Ishikawa (cell line): ENCODE data around the gene COQ4.

Experiments used
- CEBPB ChIP-seq: IDR thresholded peaks from 2 replicates; pipeline ENCODE4 v1.6.1; 2012
- CREB1 ChIP-seq: IDR thresholded peaks from 2 replicates; pipeline ENCODE4 v1.6.1; 2012; ENCODE audit warnings: low read depth
- EGR1 ChIP-seq: IDR thresholded peaks from 2 replicates; pipeline ENCODE4 v1.6.1; 2012
- EP300 ChIP-seq: IDR thresholded peaks from 2 replicates; pipeline ENCODE4 v1.6.1; 2012; ENCODE audit warnings: borderline replicate concordance
- FOXM1 ChIP-seq: IDR thresholded peaks from 2 replicates; pipeline ENCODE4 v1.6.1; 2012; ENCODE audit warnings: low read depth, borderline replicate concordance
- NFIC ChIP-seq: IDR thresholded peaks from 2 replicates; pipeline ENCODE4 v1.6.1; 2012
- RAD21 ChIP-seq: IDR thresholded peaks from 2 replicates; pipeline ENCODE4 v1.6.1; 2012; ENCODE audit warnings: low read depth
- TAF1 ChIP-seq: IDR thresholded peaks from 2 replicates; pipeline ENCODE4 v1.6.1; 2012; ENCODE audit warnings: low read depth, mild to moderate bottlenecking
- TCF12 ChIP-seq: IDR thresholded peaks from 2 replicates; pipeline ENCODE4 v1.6.1; 2012; ENCODE audit warnings: low read depth
- YY1 ChIP-seq: IDR thresholded peaks from 2 replicates; pipeline ENCODE4 v1.6.1; 2012; ENCODE audit warnings: low read depth
- ZBTB7A ChIP-seq: IDR thresholded peaks from 2 replicates; pipeline ENCODE4 v1.6.1; 2012; ENCODE audit warnings: low read depth
- TF ChIP-seq, protein P1 (sequence below): IDR thresholded peaks from 2 replicates; pipeline ENCODE4 v1.6.1; 2012; ENCODE audit warnings: low read depth, mild to moderate bottlenecking
- TF ChIP-seq, protein P2 (sequence below): IDR thresholded peaks from 2 replicates; pipeline ENCODE4 v1.6.1; 2012
- TF ChIP-seq, protein P3 (sequence below): IDR thresholded peaks from 2 replicates; pipeline ENCODE4 v1.6.1; 2012

DNA sequence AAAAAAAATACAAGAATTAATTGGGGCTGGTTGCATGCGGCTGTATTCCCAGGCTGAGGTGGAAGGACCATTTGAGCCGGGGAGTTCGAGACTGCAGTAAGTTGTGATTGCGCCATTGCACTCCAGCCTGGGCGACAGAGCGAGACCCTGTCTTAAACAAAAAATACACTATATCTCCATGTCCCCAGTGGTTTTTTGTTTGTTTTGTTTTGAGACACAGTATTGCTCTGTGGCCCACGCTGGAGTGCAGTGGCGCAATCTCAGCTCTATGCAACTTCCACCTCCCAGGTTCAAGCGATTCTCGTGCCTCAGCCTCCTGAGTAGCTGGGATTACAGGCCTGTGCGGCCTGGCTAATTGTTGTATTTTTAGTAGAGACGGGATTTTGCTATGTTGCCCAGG, 1.2 kb downstream of the COQ4 start:
- TF ChIP-seq, protein P1, sequence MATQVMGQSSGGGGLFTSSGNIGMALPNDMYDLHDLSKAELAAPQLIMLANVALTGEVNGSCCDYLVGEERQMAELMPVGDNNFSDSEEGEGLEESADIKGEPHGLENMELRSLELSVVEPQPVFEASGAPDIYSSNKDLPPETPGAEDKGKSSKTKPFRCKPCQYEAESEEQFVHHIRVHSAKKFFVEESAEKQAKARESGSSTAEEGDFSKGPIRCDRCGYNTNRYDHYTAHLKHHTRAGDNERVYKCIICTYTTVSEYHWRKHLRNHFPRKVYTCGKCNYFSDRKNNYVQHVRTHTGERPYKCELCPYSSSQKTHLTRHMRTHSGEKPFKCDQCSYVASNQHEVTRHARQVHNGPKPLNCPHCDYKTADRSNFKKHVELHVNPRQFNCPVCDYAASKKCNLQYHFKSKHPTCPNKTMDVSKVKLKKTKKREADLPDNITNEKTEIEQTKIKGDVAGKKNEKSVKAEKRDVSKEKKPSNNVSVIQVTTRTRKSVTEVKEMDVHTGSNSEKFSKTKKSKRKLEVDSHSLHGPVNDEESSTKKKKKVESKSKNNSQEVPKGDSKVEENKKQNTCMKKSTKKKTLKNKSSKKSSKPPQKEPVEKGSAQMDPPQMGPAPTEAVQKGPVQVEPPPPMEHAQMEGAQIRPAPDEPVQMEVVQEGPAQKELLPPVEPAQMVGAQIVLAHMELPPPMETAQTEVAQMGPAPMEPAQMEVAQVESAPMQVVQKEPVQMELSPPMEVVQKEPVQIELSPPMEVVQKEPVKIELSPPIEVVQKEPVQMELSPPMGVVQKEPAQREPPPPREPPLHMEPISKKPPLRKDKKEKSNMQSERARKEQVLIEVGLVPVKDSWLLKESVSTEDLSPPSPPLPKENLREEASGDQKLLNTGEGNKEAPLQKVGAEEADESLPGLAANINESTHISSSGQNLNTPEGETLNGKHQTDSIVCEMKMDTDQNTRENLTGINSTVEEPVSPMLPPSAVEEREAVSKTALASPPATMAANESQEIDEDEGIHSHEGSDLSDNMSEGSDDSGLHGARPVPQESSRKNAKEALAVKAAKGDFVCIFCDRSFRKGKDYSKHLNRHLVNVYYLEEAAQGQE, result no peak
- TF ChIP-seq RAD21 (no peak), EP300 (no peak), TAF1 (no peak), CREB1 (no peak), TCF12 (no peak), EGR1 (no peak), CEBPB (no peak), NFIC (no peak), ZBTB7A (no peak), FOXM1 (no peak), YY1 (no peak)
- TF ChIP-seq, protein P2, sequence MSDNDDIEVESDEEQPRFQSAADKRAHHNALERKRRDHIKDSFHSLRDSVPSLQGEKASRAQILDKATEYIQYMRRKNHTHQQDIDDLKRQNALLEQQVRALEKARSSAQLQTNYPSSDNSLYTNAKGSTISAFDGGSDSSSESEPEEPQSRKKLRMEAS, result no peak
- TF ChIP-seq, protein P3, sequence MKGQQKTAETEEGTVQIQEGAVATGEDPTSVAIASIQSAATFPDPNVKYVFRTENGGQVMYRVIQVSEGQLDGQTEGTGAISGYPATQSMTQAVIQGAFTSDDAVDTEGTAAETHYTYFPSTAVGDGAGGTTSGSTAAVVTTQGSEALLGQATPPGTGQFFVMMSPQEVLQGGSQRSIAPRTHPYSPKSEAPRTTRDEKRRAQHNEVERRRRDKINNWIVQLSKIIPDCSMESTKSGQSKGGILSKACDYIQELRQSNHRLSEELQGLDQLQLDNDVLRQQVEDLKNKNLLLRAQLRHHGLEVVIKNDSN, result no peak
